Effector memory CD4-positive, alpha-beta T cell (primary cell): ENCODE data around the gene PPP1R13B.

ENCODE experiments used
- DNase-seq, 3 donors: peaks; one replicate each; pipeline ENCODE4 v3.0.0-alpha.2; 2020
- H3K27ac ChIP-seq: 2 replicates; pipeline ENCODE4 v1.7.0; 2013; ENCODE audit warnings: mild to moderate bottlenecking, low read length, moderate library complexity; ENCODE audit not compliant: insufficient read depth, poor library complexity, severe bottlenecking
- H3K27me3 ChIP-seq: replicated peaks from 2 replicates; pipeline ENCODE4 v1.7.0; 2013; ENCODE audit warnings: mild to moderate bottlenecking, low read length; ENCODE audit not compliant: insufficient read depth, control insufficient read depth, poor library complexity, severe bottlenecking
- H3K36me3 ChIP-seq: 2 replicates; pipeline ENCODE4 v1.7.0; 2013; ENCODE audit warnings: mild to moderate bottlenecking, low read length, moderate library complexity; ENCODE audit not compliant: control insufficient read depth, insufficient read depth
- H3K4me1 ChIP-seq: 2 replicates; pipeline ENCODE4 v1.7.0; 2013; ENCODE audit warnings: low read length, mild to moderate bottlenecking; ENCODE audit not compliant: control insufficient read depth, insufficient read depth, poor library complexity, severe bottlenecking
- H3K4me3 ChIP-seq: 2 replicates; pipeline ENCODE4 v1.7.0; 2013; ENCODE audit warnings: low read length, low read depth, mild to moderate bottlenecking; ENCODE audit not compliant: insufficient read depth, poor library complexity, severe bottlenecking
- H3K9me3 ChIP-seq: 2 replicates; pipeline ENCODE4 v1.7.0; 2013; ENCODE audit warnings: mild to moderate bottlenecking, low read length, moderate library complexity; ENCODE audit not compliant: control insufficient read depth

The PPP1R13B gene

DNA sequence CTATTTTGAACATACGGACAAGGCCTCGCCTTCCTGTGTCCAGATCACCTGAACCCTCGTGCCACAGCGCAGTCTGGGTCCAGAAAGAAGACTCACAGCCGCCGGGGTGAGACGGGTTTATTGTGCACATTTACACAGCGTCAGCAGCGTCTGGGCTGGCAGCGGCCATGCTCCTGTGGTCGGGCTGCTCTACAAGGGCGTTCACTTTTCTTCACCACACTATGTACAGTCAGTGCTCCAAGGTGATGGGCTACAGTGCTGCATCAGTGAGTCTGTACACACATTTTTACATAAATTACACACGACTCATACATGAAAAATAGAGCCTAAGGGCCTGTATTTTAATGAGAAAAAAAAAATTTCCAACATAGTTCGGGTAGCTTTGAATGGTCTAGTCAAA, 113.7 kb downstream of the PPP1R13B start:
- Histone ChIP-seq H3K36me3 (peaks cover 25% of the 10 kb centered on the region), H3K4me1 (no peaks in the 10 kb centered on the region), H3K9me3 (no peaks in the 10 kb centered on the region), H3K27me3 (no peaks in the 10 kb centered on the region), H3K4me3 (no peak overlapping the region), H3K27ac (no peak overlapping the region)
- no peak for DNase-seq

DNA sequence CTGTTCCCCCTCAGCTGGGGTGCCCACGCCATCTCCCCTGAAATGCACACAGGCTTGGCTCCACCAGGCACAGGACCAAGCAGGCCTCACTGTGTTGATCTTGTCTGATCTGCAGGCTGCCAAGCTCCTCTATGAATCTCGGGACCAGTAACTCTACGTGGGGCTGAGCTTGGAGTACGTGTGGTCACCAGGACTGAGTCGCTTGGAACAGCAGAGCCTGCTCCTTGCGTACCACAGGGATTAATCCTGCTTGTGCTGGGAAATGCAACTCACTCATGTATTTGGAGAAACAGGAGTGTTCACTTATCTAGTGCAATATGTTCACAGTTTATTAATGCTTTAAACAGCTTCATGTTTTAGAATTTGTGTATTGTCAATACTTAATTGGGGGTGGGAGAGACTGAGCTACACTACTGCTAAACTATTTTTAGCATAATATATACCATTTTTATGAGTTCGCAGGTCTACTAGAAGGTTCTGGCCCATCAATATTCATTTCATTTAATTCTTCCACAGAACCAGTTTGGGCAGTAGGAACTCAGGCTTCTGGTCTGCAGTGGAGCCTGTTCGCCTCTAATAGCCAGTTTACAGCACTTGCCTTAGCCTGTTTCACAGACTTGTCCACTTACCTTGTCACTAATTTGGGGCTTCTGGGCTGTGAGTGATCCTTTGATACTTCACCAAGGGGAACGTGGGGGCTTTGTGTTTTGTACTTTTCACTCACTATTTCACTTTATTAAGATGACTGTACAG, 114.3 kb downstream of the PPP1R13B start:
- Histone ChIP-seq H3K27me3 (no peaks in the 10 kb centered on the region), H3K27ac (no peak overlapping the region), H3K36me3 (peaks cover 23% of the 10 kb centered on the region), H3K9me3 (no peaks in the 10 kb centered on the region), H3K4me1 (no peaks in the 10 kb centered on the region), H3K4me3 (no peak overlapping the region)
- DNase-seq = no peak

DNA sequence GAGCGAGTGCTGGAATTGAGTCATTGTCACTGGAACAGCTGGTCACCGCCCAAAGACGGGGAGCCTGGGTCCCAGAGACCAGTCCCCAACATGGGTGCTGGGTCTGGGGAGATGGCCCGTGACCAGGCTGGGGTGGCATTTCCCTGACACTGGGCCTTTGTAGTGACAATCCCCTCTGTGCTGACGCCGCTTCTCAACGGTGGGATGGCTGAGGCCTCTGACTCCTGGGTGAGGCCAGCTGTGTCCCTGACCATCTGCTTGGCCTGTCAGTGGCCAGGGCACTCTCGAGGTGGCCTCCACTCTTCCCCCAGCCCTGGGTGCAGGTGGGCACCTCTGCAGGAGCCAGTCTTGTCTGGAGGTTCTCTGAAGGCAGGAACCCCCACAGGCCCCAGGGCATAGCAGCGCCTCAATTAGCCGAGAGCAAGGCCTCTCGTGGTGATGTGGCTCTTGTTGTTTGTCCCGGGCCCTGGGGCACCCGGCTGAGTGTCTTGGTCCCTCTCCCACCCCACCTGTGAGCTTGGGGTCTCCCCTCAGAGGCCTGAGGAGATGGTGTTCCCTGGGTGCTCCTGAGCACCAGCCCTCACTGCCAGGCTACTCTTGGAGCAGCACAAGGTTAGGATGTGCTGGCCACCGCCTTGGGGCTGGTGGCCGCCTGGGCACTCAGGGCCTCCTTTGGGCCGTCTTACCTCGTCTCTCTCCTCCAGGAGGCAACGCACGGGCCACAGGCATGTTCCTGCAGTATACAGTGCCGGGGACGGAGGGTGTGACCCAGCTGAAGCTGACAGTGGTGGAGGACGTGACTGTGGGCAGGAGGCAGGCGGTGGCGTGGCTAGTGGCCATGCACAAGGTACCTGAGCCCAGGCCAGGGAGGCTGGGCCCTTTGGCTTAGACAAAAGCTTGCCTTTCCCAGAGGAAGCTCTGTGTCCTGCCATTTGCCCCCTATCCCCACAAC, 115.2 kb downstream of the PPP1R13B start:
- Histone ChIP-seq H3K36me3 (peaks cover 24% of the 10 kb centered on the region), H3K27me3 (no peaks in the 10 kb centered on the region), H3K27ac (no peak overlapping the region), H3K9me3 (no peaks in the 10 kb centered on the region), H3K4me1 (no peaks in the 10 kb centered on the region), H3K4me3 (no peak overlapping the region)
- no peak for DNase-seq

DNA sequence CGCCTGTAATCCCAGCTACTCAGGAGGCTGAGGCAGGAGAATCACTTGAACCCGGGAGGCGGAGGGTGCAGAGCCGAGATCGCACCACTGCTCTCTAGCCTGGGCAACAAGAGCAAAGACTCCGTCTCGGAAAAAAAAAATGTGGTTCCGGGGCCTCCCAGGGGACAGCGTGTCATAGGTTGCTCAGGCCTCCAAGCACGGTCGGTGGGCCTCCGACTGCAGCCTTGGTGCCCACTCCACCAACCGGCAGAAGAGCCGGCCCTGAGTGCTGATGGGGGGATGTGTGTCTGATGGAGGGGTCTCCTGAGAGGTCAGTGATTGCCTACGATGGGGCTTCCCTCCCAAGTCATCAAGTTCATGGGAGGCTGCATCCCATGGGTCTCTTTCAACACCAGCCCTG, 115.9 kb downstream of the PPP1R13B start:
- no peak for DNase-seq
- peaks cover 24% of the 10 kb centered on the region for H3K36me3 ChIP-seq

DNA sequence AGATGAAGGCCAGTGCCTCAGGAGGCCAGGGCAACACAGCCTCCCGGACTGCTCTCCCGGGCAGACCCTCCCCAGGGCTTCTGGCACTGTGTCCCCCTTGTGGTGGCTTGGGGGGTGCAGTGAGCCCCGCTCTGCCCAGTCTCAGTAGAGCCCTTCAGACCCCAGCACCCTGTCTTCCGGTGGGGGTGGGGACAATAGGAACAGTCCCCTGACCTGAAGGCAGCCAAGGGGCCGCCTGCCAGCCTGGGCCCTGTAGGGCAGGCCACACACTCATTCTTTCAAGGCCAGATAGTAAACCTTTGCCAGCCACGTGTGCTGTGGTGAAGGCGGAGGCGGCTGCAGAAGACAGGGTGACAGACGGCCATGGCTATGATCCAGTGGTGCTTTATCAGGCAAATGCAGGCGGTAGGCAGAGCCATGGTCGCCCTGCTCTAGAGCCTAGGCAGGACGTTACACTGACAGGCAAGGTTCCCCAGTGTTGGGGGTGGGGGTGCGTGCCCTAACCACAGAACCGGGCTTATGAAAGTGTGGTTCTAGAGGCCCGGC, 116.8 kb downstream of the PPP1R13B start:
- H3K4me1 ChIP-seq = no peaks in the 10 kb centered on the region
- peaks cover 24% of the 10 kb centered on the region for H3K36me3 ChIP-seq
- H3K27me3 ChIP-seq = no peaks in the 10 kb centered on the region
- H3K27ac ChIP-seq = no peak overlapping the region
- H3K4me3 ChIP-seq = no peak overlapping the region
- DNase-seq = no peak
- H3K9me3 ChIP-seq = no peaks in the 10 kb centered on the region

More for the DNA sequence above, 115.9 kb downstream of the PPP1R13B start:
- no peaks in the 10 kb centered on the region for H3K9me3 ChIP-seq
- H3K27ac ChIP-seq = no peak overlapping the region
- H3K4me3 ChIP-seq = no peak overlapping the region
- no peaks in the 10 kb centered on the region for H3K4me1 ChIP-seq
- no peaks in the 10 kb centered on the region for H3K27me3 ChIP-seq

DNA sequence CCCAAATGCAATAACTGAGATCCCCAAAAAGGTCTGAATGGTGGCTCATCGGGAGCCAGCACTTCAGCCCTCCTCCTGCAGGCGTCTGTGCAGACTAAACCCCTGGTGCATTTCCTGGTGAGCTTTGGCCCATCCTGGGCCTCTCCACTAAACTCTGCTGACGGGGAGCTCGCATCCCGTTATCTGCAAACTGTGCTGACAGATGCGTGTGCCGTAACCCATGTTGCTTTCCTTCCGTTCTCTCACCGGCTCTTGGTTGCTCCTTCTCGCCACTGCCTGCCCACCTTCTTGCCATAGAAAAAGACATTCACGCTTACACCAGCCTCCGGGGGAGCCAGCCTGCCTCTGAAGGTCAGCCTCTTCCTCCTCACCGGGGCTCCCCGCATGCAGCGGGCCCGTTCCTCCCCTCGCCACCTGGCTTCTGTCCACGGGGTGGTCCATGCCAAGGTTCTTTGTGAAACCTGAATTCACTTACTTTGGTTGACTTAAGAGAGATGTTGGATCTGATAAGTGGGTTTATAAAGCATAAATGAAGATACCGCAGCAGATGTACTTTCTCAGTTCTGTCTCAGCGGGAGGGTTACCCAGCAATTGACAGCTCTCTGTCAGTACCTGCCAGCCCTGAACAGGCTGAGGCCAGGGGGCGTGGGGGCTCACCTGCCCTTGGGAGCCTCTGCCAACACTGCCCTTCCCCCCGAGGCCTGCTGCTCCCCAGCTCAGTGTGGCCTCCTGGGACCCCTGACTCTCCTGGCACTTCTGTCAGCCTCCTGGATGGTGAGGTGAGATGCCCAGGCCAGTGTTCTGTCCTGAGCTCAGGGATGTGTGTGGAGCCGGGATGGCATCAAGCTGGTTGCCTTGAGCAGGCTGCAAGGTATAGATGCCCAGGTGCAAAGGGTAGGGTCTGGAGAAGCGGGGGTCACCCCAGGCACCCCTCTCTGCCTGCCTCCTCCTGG, 117.6 kb downstream of the PPP1R13B start:
- H3K27ac ChIP-seq = no peak overlapping the region
- DNase-seq = no peak
- H3K27me3 ChIP-seq = no peaks in the 10 kb centered on the region
- no peaks in the 10 kb centered on the region for H3K9me3 ChIP-seq
- no peak overlapping the region for H3K4me3 ChIP-seq
- no peaks in the 10 kb centered on the region for H3K4me1 ChIP-seq
- peaks cover 22% of the 10 kb centered on the region for H3K36me3 ChIP-seq

DNA sequence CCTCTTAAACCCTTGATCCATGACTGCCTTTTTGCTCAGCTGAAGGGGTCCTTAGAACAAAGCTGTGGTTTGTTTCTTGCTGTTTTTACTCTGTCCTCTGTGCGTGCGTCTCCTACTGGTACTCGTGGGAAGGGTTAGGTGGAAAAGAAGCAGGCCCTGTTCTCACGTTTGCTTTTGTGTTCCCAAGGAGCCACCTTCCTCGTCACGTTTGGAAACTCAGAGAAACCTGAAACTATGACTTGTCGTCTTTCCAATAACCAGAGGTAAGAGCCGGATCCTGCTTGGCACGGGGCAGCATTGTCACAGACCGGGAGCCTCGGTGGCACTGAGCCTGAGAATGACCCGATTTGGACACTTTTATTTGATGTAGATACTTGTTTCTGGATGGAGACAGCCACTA, 118.7 kb downstream of the PPP1R13B start:
- H3K27ac ChIP-seq = no peak overlapping the region
- H3K36me3 ChIP-seq = peaks cover 22% of the 10 kb centered on the region

DNA sequence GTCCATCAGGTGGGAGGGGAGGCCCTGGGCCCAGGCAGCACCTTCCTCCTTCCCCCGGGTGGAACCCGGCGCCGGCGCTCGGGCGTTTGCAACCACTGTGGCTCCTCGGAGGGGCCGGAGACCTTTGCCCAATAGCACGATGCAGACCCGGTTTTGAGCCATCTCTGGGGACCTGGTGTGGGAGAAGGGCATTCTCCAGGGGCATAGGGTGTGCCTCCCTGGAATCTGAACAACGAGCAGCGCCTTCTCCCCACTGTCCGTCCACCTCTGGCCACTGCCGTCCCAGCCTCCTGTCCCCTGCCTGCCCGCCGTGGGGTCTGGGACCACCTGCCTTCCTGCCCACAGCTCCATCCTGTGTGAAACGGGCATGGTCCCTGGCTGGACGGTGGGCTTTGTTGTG, 119.2 kb downstream of the PPP1R13B start:
- Histone ChIP-seq H3K9me3 (no peaks in the 10 kb centered on the region), H3K4me1 (no peaks in the 10 kb centered on the region), H3K4me3 (no peak overlapping the region), H3K27ac (no peak overlapping the region), H3K27me3 (no peaks in the 10 kb centered on the region), H3K36me3 (peaks cover 19% of the 10 kb centered on the region)
- no peak for DNase-seq

More for the DNA sequence above, 118.7 kb downstream of the PPP1R13B start:
- no peak for DNase-seq
- Histone ChIP-seq H3K9me3 (no peaks in the 10 kb centered on the region), H3K27me3 (no peaks in the 10 kb centered on the region), H3K4me1 (no peaks in the 10 kb centered on the region), H3K4me3 (no peak overlapping the region)

DNA sequence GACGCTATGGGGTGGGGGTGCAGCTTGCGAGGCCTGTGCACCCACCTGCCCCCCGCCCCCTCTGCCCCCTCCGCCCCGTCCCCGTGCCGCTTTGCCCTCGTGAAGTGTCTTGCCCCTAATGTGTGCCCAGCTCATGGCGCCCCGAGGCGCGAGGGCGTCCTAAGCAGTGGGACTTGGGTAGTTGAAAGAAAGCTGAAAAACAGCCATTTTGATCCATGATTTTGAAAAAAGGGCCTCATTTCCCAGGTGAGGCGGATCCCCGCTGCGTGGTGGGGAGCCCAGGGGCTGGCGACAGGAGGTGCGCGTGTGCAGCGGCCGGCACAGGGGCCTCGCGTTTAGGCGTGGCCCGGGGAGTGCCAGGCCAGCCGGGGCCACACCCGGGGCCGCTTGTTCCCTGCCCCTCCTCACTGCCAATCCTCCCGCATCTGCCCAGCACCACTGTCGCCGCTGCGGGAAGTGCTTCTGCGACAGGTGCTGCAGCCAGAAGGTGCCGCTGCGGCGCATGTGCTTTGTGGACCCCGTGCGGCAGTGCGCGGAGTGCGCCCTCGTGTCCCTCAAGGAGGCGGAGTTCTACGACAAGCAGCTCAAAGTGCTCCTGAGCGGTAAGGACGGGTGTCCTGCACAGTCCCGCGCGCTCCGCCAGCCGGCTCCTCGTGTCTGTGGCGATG, 119.9 kb downstream of the PPP1R13B start:
- no peak overlapping the region for H3K4me3 ChIP-seq
- peaks cover 19% of the 10 kb centered on the region for H3K36me3 ChIP-seq

More for the DNA sequence above, 119.9 kb downstream of the PPP1R13B start:
- Histone ChIP-seq H3K4me1 (no peaks in the 10 kb centered on the region), H3K27me3 (no peaks in the 10 kb centered on the region), H3K27ac (no peak overlapping the region), H3K9me3 (no peaks in the 10 kb centered on the region)
- DNase-seq = no peak
